Common myeloid progenitor, CD34-positive (primary cell): ENCODE data around the gene PRAMEF2. TPM values are rescaled to one million over a fixed set of nuclear protein-coding genes. Genes with fewer than 3 reads are reported as not detected.
"Not testable (repeated sequence)": the region's sequence is repeated elsewhere in the genome, so short reads cannot be mapped to it uniquely, and the experiment has no call there.

ENCODE experiments used
- CTCF ChIA-PET: fragments of 350-600 bp; sonication (Branson Sonifier 250); formaldehyde crosslinking; loops from one replicate; lab custom pipeline; 2021; ENCODE audit warnings: antibody characterized with exemption; lab: Charles Lee
- POLR2A ChIA-PET: fragments of 350-600 bp; sonication (Branson Sonifier 250); formaldehyde crosslinking; loops from one replicate; lab custom pipeline; 2021; ENCODE audit warnings: antibody characterized with exemption; lab: Charles Lee
- DNase-seq, 3 donors: peaks; one replicate each; pipeline versions ENCODE4 v3.0.0 to v3.0.0-alpha.2; 2013
- H3K27ac ChIP-seq, 2 experiments: 1 replicate in 1 of 2; 2 replicates in 1 of 2; pipeline ENCODE4 v1.7.0; 2013; ENCODE audit warnings: inconsistent platforms in 2 of 2, low read length in 2 of 2, mild to moderate bottlenecking in 2 of 2, low read depth in 1 of 2, moderate library complexity in 1 of 2; ENCODE audit not compliant: severe bottlenecking in 2 of 2, insufficient read depth in 1 of 2, poor library complexity in 1 of 2
- H3K27me3 ChIP-seq, 5 experiments: replicated peaks in 2 of 5; 1 replicate in 3 of 5; 2 replicates in 2 of 5; pipeline versions ENCODE4 v1.6.1 to v1.7.0; 2013; ENCODE audit warnings: low read length in 4 of 5, mild to moderate bottlenecking in 2 of 5, moderate library complexity in 2 of 5, inconsistent platforms in 1 of 5; ENCODE audit not compliant: insufficient read depth in 5 of 5, control insufficient read depth in 4 of 5
- H3K36me3 ChIP-seq, 4 experiments: 1 replicate in 2 of 4; 2 replicates in 2 of 4; pipeline versions ENCODE4 v1.6.1 to v1.7.0; 2013; ENCODE audit warnings: low read length in 3 of 4, control low read depth in 1 of 4, mild to moderate bottlenecking in 1 of 4; ENCODE audit not compliant: control insufficient read depth in 4 of 4, insufficient read depth in 4 of 4
- H3K4me1 ChIP-seq, 4 experiments: 1 replicate in 3 of 4; 2 replicates in 1 of 4; pipeline versions ENCODE4 v1.6.1 to v1.7.1; 2013; ENCODE audit warnings: low read length in 3 of 4, mild to moderate bottlenecking in 3 of 4, control low read depth in 1 of 4, inconsistent platforms in 1 of 4, moderate library complexity in 1 of 4; ENCODE audit not compliant: control insufficient read depth in 4 of 4, insufficient read depth in 4 of 4; ENCODE audit errors: control extremely low read depth in 1 of 4
- H3K4me3 ChIP-seq, 7 experiments: 1 replicate in 4 of 7; 2 replicates in 3 of 7; pipeline versions ENCODE4 v1.5.1 to v1.7.0; 2013; ENCODE audit warnings: mild to moderate bottlenecking in 7 of 7, low read length in 6 of 7, moderate library complexity in 6 of 7, inconsistent platforms in 2 of 7, low read depth in 2 of 7, control low read depth in 1 of 7; ENCODE audit not compliant: insufficient read depth in 4 of 7, control insufficient read depth in 1 of 7; ENCODE audit errors: extremely low read depth in 1 of 7
- H3K9me3 ChIP-seq, 5 experiments: 1 replicate in 4 of 5; 2 replicates in 1 of 5; pipeline versions ENCODE4 v1.6.1 to v1.7.1; 2013; ENCODE audit warnings: low read length in 4 of 5, mild to moderate bottlenecking in 2 of 5, inconsistent platforms in 1 of 5, low read depth in 1 of 5, moderate library complexity in 1 of 5; ENCODE audit not compliant: control insufficient read depth in 4 of 5, insufficient read depth in 2 of 5; ENCODE audit errors: control extremely low read depth in 1 of 5
- WGBS: methylation state at CpG from one replicate; pipeline ENCODE4 v1.1.5; 2013; ENCODE audit not compliant: insufficient coverage; 5-methylcytosine and 5-hydroxymethylcytosine counted together
- polyA plus RNA-seq: library from polyadenylated mRNA; unstranded; fragments of 120-200 nt; gene quantifications from one replicate; pipeline ENCODE4 v1.2.1, GENCODE V29; 2013

PRAMEF2 gene
- polyA plus RNA-seq = not detected

GRCh38 chr1:12856786-12857185 lies at the start of gene PRAMEF2:
PRAMEF2 (plus strand) TSS chr1:12857086; CDS start chr1:12859010, 1,924 bp downstream.
- DNase-seq, CTCF ChIA-PET, H3K36me3 ChIP-seq, H3K27ac ChIP-seq, H3K9me3 ChIP-seq, H3K27me3 ChIP-seq, H3K4me3 ChIP-seq, H3K4me1 ChIP-seq, POLR2A ChIA-PET: not testable (repeated sequence)
- WGBS = no CpG with 5 or more reads among the region's 2 CpGs

- 100% methylated on average over 1 of the region's 1 CpG for WGBS
Measured at GRCh38 chr1:12809933-12810332, 47.0 kb upstream of the PRAMEF2 start.

GRCh38 chr1:12810691-12811408 lies 46.0 kb upstream of the PRAMEF2 start:
- Histone ChIP-seq H3K36me3 (no peaks in the 10 kb centered on the region), H3K4me3 (no peak overlapping the region), H3K27ac (no peak overlapping the region), H3K9me3 (no peaks in the 10 kb centered on the region), H3K4me1 (no peaks in the 10 kb centered on the region), H3K27me3 (peaks cover 0 to 2% (median 0%) of the 10 kb centered on the region in 5 experiments)
- 81% methylated on average over 5 of the region's 5 CpGs for WGBS
- CTCF ChIA-PET = no interaction called here
- no peak for DNase-seq
- POLR2A ChIA-PET = no interaction called here

More at GRCh38 chr1:12809933-12810332, 47.0 kb upstream of the PRAMEF2 start:
- H3K4me1 ChIP-seq = no peaks in the 10 kb centered on the region
- ChIA-PET POLR2A (no interaction called here), CTCF (no interaction called here)
- no peaks in the 10 kb centered on the region for H3K9me3 ChIP-seq
- no peaks in the 10 kb centered on the region for H3K36me3 ChIP-seq
- no peak for DNase-seq
- no peak overlapping the region for H3K27ac ChIP-seq
- peaks cover 0 to 2% (median 0%) of the 10 kb centered on the region in 5 experiments for H3K27me3 ChIP-seq
- H3K4me3 ChIP-seq = no peak overlapping the region

- POLR2A ChIA-PET = no interaction called here
- Histone ChIP-seq H3K4me1 (no peaks in the 10 kb centered on the region), H3K27ac (no peak overlapping the region), H3K36me3 (no peaks in the 10 kb centered on the region), H3K9me3 (no peaks in the 10 kb centered on the region), H3K4me3 (no peak overlapping the region), H3K27me3 (peaks cover 0 to 2% (median 0%) of the 10 kb centered on the region in 5 experiments)
- DNase-seq = no peak
- WGBS = 78% methylated on average over 2 of the region's 2 CpGs
- CTCF ChIA-PET = no interaction called here
Measured at GRCh38 chr1:12811409-12811784, 45.5 kb upstream of the PRAMEF2 start.

- CTCF ChIA-PET, H3K9me3 ChIP-seq, H3K27ac ChIP-seq, H3K4me3 ChIP-seq, H3K36me3 ChIP-seq, H3K4me1 ChIP-seq, DNase-seq, POLR2A ChIA-PET, H3K27me3 ChIP-seq: not testable (repeated sequence)
- 84% methylated on average over 6 of the region's 6 CpGs for WGBS
Measured at GRCh38 chr1:12819061-12819460, 37.8 kb upstream of the PRAMEF2 start.

- CTCF ChIA-PET, H3K9me3 ChIP-seq, H3K27me3 ChIP-seq, H3K4me3 ChIP-seq, DNase-seq, POLR2A ChIA-PET, H3K27ac ChIP-seq, H3K4me1 ChIP-seq, H3K36me3 ChIP-seq: not testable (repeated sequence)
- WGBS = 67% methylated on average over 1 of the region's 3 CpGs
Measured at GRCh38 chr1:12831310-12831709, 25.6 kb upstream of the PRAMEF2 start, which contains the start of gene PRAMEF11. PRAMEF11 (minus strand) TSS chr1:12831410; CDS start chr1:12828789, 2,621 bp downstream.

- H3K27ac ChIP-seq, POLR2A ChIA-PET, H3K36me3 ChIP-seq, CTCF ChIA-PET, H3K4me3 ChIP-seq, H3K27me3 ChIP-seq, DNase-seq, H3K9me3 ChIP-seq, H3K4me1 ChIP-seq: not testable (repeated sequence)
- no CpG with 5 or more reads among the region's 2 CpGs for WGBS
Measured at GRCh38 chr1:12833251-12833650, 23.6 kb upstream of the PRAMEF2 start.
